Osteoblast (primary cell): ENCODE data around the gene CHD1. TPM values are rescaled to one million over a fixed set of nuclear protein-coding genes. Genes with fewer than 3 reads are reported as not detected.

Experiments
- DNase-seq: peaks from one replicate; pipeline ENCODE4 v3.0.0; 2011; ENCODE audit warnings: low spot score, mixed read lengths; ENCODE audit not compliant: insufficient read length; ENCODE audit errors: missing footprints
- H2AFZ ChIP-seq: 2 replicates; pipeline ENCODE4 v1.6.0; 2011; ENCODE audit warnings: mild to moderate bottlenecking, low read length
- H3K27ac ChIP-seq: 2 replicates; pipeline ENCODE4 v1.5.1; 2011; ENCODE audit warnings: mild to moderate bottlenecking, low read depth, low read length, moderate library complexity
- H3K27me3 ChIP-seq: 2 replicates; pipeline ENCODE4 v1.6.0; 2012; ENCODE audit warnings: mild to moderate bottlenecking, control low read depth, inconsistent platforms, low read length, moderate library complexity; ENCODE audit not compliant: insufficient read depth
- H3K36me3 ChIP-seq: 2 replicates; pipeline ENCODE4 v1.5.1; 2011; ENCODE audit warnings: mild to moderate bottlenecking, low read length, control low read depth, moderate library complexity; ENCODE audit not compliant: insufficient read depth
- H3K4me1 ChIP-seq: 2 replicates; pipeline ENCODE4 v1.5.1; 2011; ENCODE audit warnings: mild to moderate bottlenecking, low read length, control low read depth, moderate library complexity; ENCODE audit not compliant: insufficient read depth
- H3K4me2 ChIP-seq: 2 replicates; pipeline ENCODE4 v1.6.0; 2011; ENCODE audit warnings: mild to moderate bottlenecking, low read length; ENCODE audit not compliant: insufficient read depth
- H3K4me3 ChIP-seq: fragments of 200-600 bp; sonication (generic); 3 replicates; pipeline ENCODE4 v1.5.1; 2012; ENCODE audit warnings: mild to moderate bottlenecking, low read length, inconsistent platforms; ENCODE audit not compliant: insufficient read depth
- H3K79me2 ChIP-seq: 2 replicates; pipeline ENCODE4 v1.6.0; 2012; ENCODE audit warnings: mild to moderate bottlenecking, low read length, control low read depth, inconsistent platforms; ENCODE audit not compliant: insufficient read depth
- H3K9me3 ChIP-seq: 2 replicates; pipeline ENCODE4 v1.5.1; 2011; ENCODE audit warnings: low read depth, low read length, control low read depth
- H4K20me1 ChIP-seq: 2 replicates; pipeline ENCODE4 v1.6.0; 2012; ENCODE audit warnings: mild to moderate bottlenecking, low read length, control low read depth; ENCODE audit not compliant: insufficient read depth
- CTCF ChIP-seq: IDR thresholded peaks from 2 replicates; pipeline ENCODE4 v1.5.1; 2011; ENCODE audit warnings: mild to moderate bottlenecking, low read depth, low read length, moderate library complexity; ENCODE audit errors: extremely low read depth
- total RNA-seq: library from RNA; depleted of rRNA; stranded (reverse); fragments of >200 nt; gene quantifications from 2 replicates; pipeline ENCODE4 v1.2.3, GENCODE V29; 2012

The CHD1 gene
- total RNA-seq, 1 donor: 43.8 TPM

- H4K20me1 ChIP-seq: peaks cover 14% of the 10 kb centered on the region
- no peaks in the 10 kb centered on the region for H3K36me3 ChIP-seq
- H3K4me2 ChIP-seq: no peak overlapping the region
- TF ChIP-seq CTCF: no peak
- H3K79me2 ChIP-seq: peaks cover 24% of the 10 kb centered on the region
- H3K4me3 ChIP-seq: no peak overlapping the region
- no peak for DNase-seq
- H3K27me3 ChIP-seq: no peaks in the 10 kb centered on the region
- H2AFZ ChIP-seq: no peak overlapping the region
- H3K4me1 ChIP-seq: peaks cover 28% of the 10 kb centered on the region
- H3K27ac ChIP-seq: no peak overlapping the region
- H3K9me3 ChIP-seq: no peaks in the 10 kb centered on the region
Measured at GRCh38 chr5:98941131-98941883, 12.5 kb upstream of the CHD1 start.

- H3K4me3 ChIP-seq: no peak overlapping the region
- no peak overlapping the region for H2AFZ ChIP-seq
- H3K27ac ChIP-seq: no peak overlapping the region
- DNase-seq: no peak
- no peaks in the 10 kb centered on the region for H3K36me3 ChIP-seq
- no peaks in the 10 kb centered on the region for H3K27me3 ChIP-seq
- peaks cover 20% of the 10 kb centered on the region for H4K20me1 ChIP-seq
- TF ChIP-seq CTCF: no peak
- H3K4me2 ChIP-seq: no peak overlapping the region
- H3K4me1 ChIP-seq: peaks cover 29% of the 10 kb centered on the region
- no peaks in the 10 kb centered on the region for H3K9me3 ChIP-seq
- peaks cover 29% of the 10 kb centered on the region for H3K79me2 ChIP-seq
Measured at GRCh38 chr5:98940581-98940980, 11.8 kb upstream of the CHD1 start.

- no peak overlapping the region for H2AFZ ChIP-seq
- H3K79me2 ChIP-seq: peaks cover 41% of the 10 kb centered on the region
- no peaks in the 10 kb centered on the region for H3K27me3 ChIP-seq
- no peak for DNase-seq
- no peak for TF ChIP-seq CTCF
- H3K27ac ChIP-seq: peak overlapping the region; percentile 31
- peak overlapping the region; percentile 15 for H3K4me2 ChIP-seq
- peaks cover 27% of the 10 kb centered on the region for H4K20me1 ChIP-seq
- no peaks in the 10 kb centered on the region for H3K9me3 ChIP-seq
- no peak overlapping the region for H3K4me3 ChIP-seq
- no peaks in the 10 kb centered on the region for H3K36me3 ChIP-seq
- peaks cover 42% of the 10 kb centered on the region for H3K4me1 ChIP-seq
Measured at GRCh38 chr5:98938464-98938863, 9.7 kb upstream of the CHD1 start.

GRCh38 chr5:98936948-98937715 lies 8.3 kb upstream of the CHD1 start:
- H3K4me1 ChIP-seq: peaks cover 42% of the 10 kb centered on the region
- H4K20me1 ChIP-seq: peaks cover 33% of the 10 kb centered on the region
- no peaks in the 10 kb centered on the region for H3K27me3 ChIP-seq
- no peak overlapping the region for H2AFZ ChIP-seq
- no peaks in the 10 kb centered on the region for H3K9me3 ChIP-seq
- TF ChIP-seq CTCF: no peak
- H3K79me2 ChIP-seq: peaks cover 53% of the 10 kb centered on the region
- no peak overlapping the region for H3K4me2 ChIP-seq
- DNase-seq: no peak
- H3K4me3 ChIP-seq: no peak overlapping the region
- H3K36me3 ChIP-seq: peaks cover 5% of the 10 kb centered on the region
- no peak overlapping the region for H3K27ac ChIP-seq
